HG03135 (cell line): Measurements from ENCODE around the gene CHST14.
A peak's percentile ranks its signal among the peaks of the same experiment; 100 is the strongest.
"Not testable (repeated sequence)": the region's sequence is repeated elsewhere in the genome, so short reads cannot be mapped to it uniquely, and the experiment has no call there.

Experiments used
- ATAC-seq: cut with Tn5 transposase; IDR thresholded peaks from one replicate; pipeline ENCODE4 v1.9.1; 2021; ENCODE audit warnings: mild to moderate bottlenecking, moderate library complexity; ENCODE audit not compliant: unreplicated experiment

CHST14 gene

GRCh38 chr15:40440743-40441564 lies 29.8 kb upstream of the CHST14 start, which contains the start of gene BAHD1:
Gene BAHD1, plus strand, starts transcription at chr15:40440953. Its CDS starts 17,512 bp downstream, at chr15:40458465.
- ATAC-seq: peak; percentile 78

- ATAC-seq: peak; percentile 8
These were observed 28.9 kb upstream of the CHST14 start for GRCh38 chr15:40441565-40442531.

- ATAC-seq: no peak
These were observed 27.5 kb upstream of the CHST14 start for GRCh38 chr15:40443255-40443654.

- ATAC-seq: no peak
These were observed 26.9 kb upstream of the CHST14 start for GRCh38 chr15:40443846-40444245.

GRCh38 chr15:40444736-40445135 lies 26.0 kb upstream of the CHST14 start:
- ATAC-seq: no peak

- ATAC-seq: no peak
These were observed 25.3 kb upstream of the CHST14 start for GRCh38 chr15:40445421-40445922.

- ATAC-seq: no peak
These were observed 24.6 kb upstream of the CHST14 start for GRCh38 chr15:40446144-40446543.

GRCh38 chr15:40448354-40448753 lies 22.4 kb upstream of the CHST14 start:
- ATAC-seq: no peak

GRCh38 chr15:40449275-40449674 lies 21.5 kb upstream of the CHST14 start:
- ATAC-seq: no peak

- no peak for ATAC-seq
These were observed 20.7 kb upstream of the CHST14 start for GRCh38 chr15:40450047-40450446.

- ATAC-seq: no peak
These were observed 19.1 kb upstream of the CHST14 start for GRCh38 chr15:40451527-40452158.

- peak; percentile 56 for ATAC-seq
These were observed 18.3 kb upstream of the CHST14 start for GRCh38 chr15:40452296-40453090.

- not testable (repeated sequence) for ATAC-seq
These were observed 16.8 kb upstream of the CHST14 start for GRCh38 chr15:40453941-40454340.

GRCh38 chr15:40454904-40455391 lies 15.8 kb upstream of the CHST14 start:
- ATAC-seq: no peak

- no peak for ATAC-seq
These were observed 14.5 kb upstream of the CHST14 start for GRCh38 chr15:40456299-40456712.

- ATAC-seq: no peak
These were observed 14.0 kb upstream of the CHST14 start for GRCh38 chr15:40456738-40457137.

- no peak for ATAC-seq
These were observed 12.1 kb upstream of the CHST14 start for GRCh38 chr15:40458495-40459371.

GRCh38 chr15:40459391-40460015 lies 11.3 kb upstream of the CHST14 start:
- no peak for ATAC-seq
